CD8-positive, alpha-beta memory T cell (primary cell): Measurements from ENCODE around the gene NHS. TPM values are rescaled to one million over a fixed set of nuclear protein-coding genes. Genes with fewer than 3 reads are reported as not detected.

ENCODE experiments used
- CTCF ChIA-PET: fragments of 350-600 bp; sonication (Branson Sonifier 250); formaldehyde crosslinking; loops from one replicate; lab custom pipeline; 2021; ENCODE audit warnings: antibody characterized with exemption; lab: Charles Lee
- POLR2A ChIA-PET: fragments of 350-600 bp; sonication (Branson Sonifier 250); formaldehyde crosslinking; loops from one replicate; lab custom pipeline; 2021; ENCODE audit warnings: antibody characterized with exemption; lab: Charles Lee
- DNase-seq, 5 donors: peaks; one replicate each; pipeline versions ENCODE4 v3.0.0 to v3.0.0-alpha.2; 2020 to 2022; ENCODE audit warnings: mixed read lengths in 1 of 5
- H3K27ac ChIP-seq: one replicate; pipeline ENCODE4 v1.7.0; 2013; ENCODE audit warnings: low read depth, mild to moderate bottlenecking, low read length, moderate library complexity
- H3K27me3 ChIP-seq: 2 replicates; pipeline ENCODE4 v1.7.0; 2013; ENCODE audit warnings: low read length, mild to moderate bottlenecking; ENCODE audit not compliant: insufficient read depth, poor library complexity, severe bottlenecking
- H3K36me3 ChIP-seq: 2 replicates; pipeline ENCODE4 v1.7.0; 2013; ENCODE audit warnings: mild to moderate bottlenecking, low read length, moderate library complexity; ENCODE audit not compliant: insufficient read depth
- H3K4me1 ChIP-seq: 2 replicates; pipeline ENCODE4 v1.7.0; 2013; ENCODE audit warnings: mild to moderate bottlenecking, low read length, moderate library complexity; ENCODE audit not compliant: insufficient read depth
- H3K4me3 ChIP-seq: 2 replicates; pipeline ENCODE4 v1.7.0; 2013; ENCODE audit warnings: mild to moderate bottlenecking, low read length
- H3K9me3 ChIP-seq: 2 replicates; pipeline ENCODE4 v1.7.0; 2013; ENCODE audit warnings: mild to moderate bottlenecking, low read length
- H3K27ac Mint-ChIP-seq, 8 donors: one replicate each; pipeline ENCODE4 v1.8.0; 2020 to 2021; ENCODE audit warnings: mixed read lengths in 8 of 8, mild to moderate bottlenecking in 6 of 8, inconsistent platforms in 3 of 8, moderate library complexity in 3 of 8
- H3K27me3 Mint-ChIP-seq, 2 donors: one replicate each; pipeline ENCODE4 v1.8.0; 2020 to 2021; ENCODE audit warnings: mixed read lengths in 2 of 2, mild to moderate bottlenecking in 1 of 2, moderate library complexity in 1 of 2
- H3K36me3 Mint-ChIP-seq, 3 donors: one replicate each; pipeline ENCODE4 v1.8.0; 2020 to 2021; ENCODE audit warnings: mixed read lengths in 3 of 3, inconsistent platforms in 1 of 3, mild to moderate bottlenecking in 1 of 3
- H3K4me1 Mint-ChIP-seq, 3 donors: one replicate each; pipeline ENCODE4 v1.8.0; 2020 to 2021; ENCODE audit warnings: mixed read lengths in 3 of 3, inconsistent platforms in 1 of 3, mild to moderate bottlenecking in 1 of 3
- H3K4me3 Mint-ChIP-seq, 7 donors: one replicate each; pipeline ENCODE4 v1.8.0; 2020 to 2021; ENCODE audit warnings: mixed read lengths in 7 of 7, mild to moderate bottlenecking in 6 of 7, moderate library complexity in 4 of 7, inconsistent platforms in 2 of 7
- H3K9me3 Mint-ChIP-seq, 5 donors: one replicate each; pipeline ENCODE4 v1.8.0; 2020 to 2022; ENCODE audit warnings: mixed read lengths in 5 of 5, mild to moderate bottlenecking in 3 of 5, moderate library complexity in 2 of 5, inconsistent platforms in 1 of 5
- polyA plus RNA-seq: library from polyadenylated mRNA; unstranded; fragments of 300-500 nt; fragmentation: Illumina TruSeq; gene quantifications from one replicate; pipeline ENCODE4 v1.2.3, GENCODE V29; 2021
- total RNA-seq, 2 experiments: library from RNA; stranded (reverse); gene quantifications; one replicate each; pipeline ENCODE4 v1.2.3, GENCODE V29; 2021

Gene NHS
- total and polyA plus RNA-seq, 3 experiments from 2014 or later, result 9.6 to 11.3 TPM; not detected in 1

DNA sequence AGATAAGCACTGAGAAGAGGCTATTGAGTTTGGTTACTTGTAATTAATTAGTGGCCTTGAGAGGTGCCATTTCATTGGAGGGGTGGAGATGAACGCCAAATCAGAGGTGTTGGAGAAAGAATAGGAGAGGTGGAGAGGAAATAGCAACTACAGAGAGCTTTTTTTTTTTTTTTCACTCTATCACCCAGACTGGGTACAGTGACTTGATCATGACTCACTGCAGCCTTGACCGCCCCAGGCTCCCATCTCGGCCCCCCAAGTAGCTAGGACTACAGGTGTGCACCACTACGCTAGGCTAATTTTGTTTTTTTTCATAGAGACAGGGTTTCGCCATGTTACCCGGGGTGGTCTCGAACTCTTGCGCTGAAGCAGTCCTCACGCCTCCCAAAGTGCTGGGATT is 5.2 kb downstream of the NHS start:
- ChIA-PET CTCF (no interaction called here), POLR2A (no interaction called here)
- Mint-ChIP-seq H3K9me3 (peaks cover 4 to 12% (median 7%) of the 10 kb centered on the region in 5 donors), H3K4me1 (no peaks in the 10 kb centered on the region), H3K36me3 (no peaks in the 10 kb centered on the region), H3K4me3 (no peak overlapping the region), H3K27me3 (peaks cover 7 to 22% of the 10 kb centered on the region in 2 donors), H3K27ac (no peak overlapping the region)
- no peaks in the 10 kb centered on the region for H3K9me3 ChIP-seq
- DNase-seq, result no peak
- H3K4me1 ChIP-seq, result no peaks in the 10 kb centered on the region
- H3K27me3 ChIP-seq, result no peaks in the 10 kb centered on the region
- H3K36me3 ChIP-seq, result no peaks in the 10 kb centered on the region
- no peak overlapping the region for H3K27ac ChIP-seq
- no peak overlapping the region for H3K4me3 ChIP-seq

DNA sequence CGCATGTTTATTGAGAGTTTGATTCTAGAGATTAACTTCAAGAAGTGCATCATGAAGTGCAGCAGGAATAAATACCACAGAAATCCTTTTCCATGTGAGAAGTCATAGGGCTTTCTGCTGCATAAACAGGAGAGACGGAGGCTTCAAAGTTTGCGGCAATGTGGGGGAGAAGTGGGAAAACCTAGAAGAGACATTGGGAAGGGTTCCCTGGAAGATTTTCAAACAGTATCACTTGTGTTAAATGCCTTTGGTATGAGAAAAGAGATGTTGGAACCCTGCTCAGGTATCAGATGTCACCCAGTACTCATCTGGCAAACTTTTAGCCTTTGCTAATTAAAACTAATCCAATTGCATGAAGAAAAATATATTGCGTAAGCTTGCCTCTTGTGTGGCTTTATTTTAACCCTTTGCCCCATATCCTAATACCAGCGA is 15.4 kb downstream of the NHS start:
- Mint-ChIP-seq H3K4me1 (no peaks in the 10 kb centered on the region), H3K4me3 (no peak overlapping the region), H3K9me3 (peaks cover 0 to 5% (median 0%) of the 10 kb centered on the region in 5 donors), H3K27me3 (peaks cover 4 to 6% of the 10 kb centered on the region in 2 donors), H3K36me3 (no peaks in the 10 kb centered on the region), H3K27ac (no peak overlapping the region)
- Histone ChIP-seq H3K27ac (no peak overlapping the region), H3K4me1 (no peaks in the 10 kb centered on the region), H3K36me3 (no peaks in the 10 kb centered on the region), H3K27me3 (no peaks in the 10 kb centered on the region), H3K9me3 (no peaks in the 10 kb centered on the region), H3K4me3 (no peak overlapping the region)
- CTCF ChIA-PET, result no interaction called here
- DNase-seq, result no peak
- POLR2A ChIA-PET, result no interaction called here

DNA sequence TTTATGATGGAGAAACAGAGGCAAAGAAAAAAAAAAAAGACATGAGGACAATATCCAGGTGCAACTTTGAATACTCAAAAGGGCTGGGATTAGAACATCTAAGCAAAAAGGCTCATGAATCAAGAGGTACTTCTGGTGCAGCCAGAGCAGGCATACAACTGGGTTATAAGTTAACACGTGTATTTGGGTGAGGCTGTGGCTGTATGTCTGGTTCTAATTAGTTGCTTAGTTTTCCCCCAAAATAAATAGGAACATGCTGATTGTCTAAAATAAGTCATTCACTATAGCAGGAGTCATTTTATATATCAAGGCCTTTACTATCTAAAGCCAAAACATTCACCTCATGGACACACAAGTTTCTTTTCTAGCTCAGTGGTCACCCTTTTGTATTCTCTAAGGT is 20.2 kb downstream of the NHS start:
- POLR2A ChIA-PET, result no interaction called here
- Mint-ChIP-seq H3K27ac (no peak overlapping the region), H3K27me3 (no peaks in the 10 kb centered on the region), H3K9me3 (peaks cover 0 to 12% (median 2%) of the 10 kb centered on the region in 5 donors), H3K4me1 (no peaks in the 10 kb centered on the region), H3K36me3 (no peaks in the 10 kb centered on the region), H3K4me3 (no peak overlapping the region)
- H3K36me3 ChIP-seq, result no peaks in the 10 kb centered on the region
- no peak overlapping the region for H3K27ac ChIP-seq
- CTCF ChIA-PET, result no interaction called here
- DNase-seq, result no peak
- no peaks in the 10 kb centered on the region for H3K4me1 ChIP-seq
- no peaks in the 10 kb centered on the region for H3K27me3 ChIP-seq
- H3K4me3 ChIP-seq, result no peak overlapping the region
- H3K9me3 ChIP-seq, result no peaks in the 10 kb centered on the region

DNA sequence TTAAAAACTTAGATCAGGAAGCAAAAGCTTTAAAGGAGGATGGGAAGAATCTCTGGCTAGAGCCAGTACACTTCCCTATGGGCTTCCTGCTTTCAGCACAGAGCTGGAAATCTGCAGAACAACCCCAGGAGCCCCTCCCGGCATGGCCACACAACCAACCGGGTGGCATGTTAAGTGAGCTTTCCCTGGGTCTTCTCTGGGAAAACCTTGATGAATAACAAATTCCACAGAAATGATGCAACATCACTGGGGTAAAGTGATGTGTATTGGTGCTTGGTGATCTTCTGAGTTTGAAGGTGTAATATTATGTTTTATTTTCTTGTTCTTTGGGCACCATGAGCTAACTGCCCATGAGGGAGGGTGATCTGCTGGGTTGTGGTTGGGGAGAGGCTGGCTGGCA is 22.1 kb downstream of the NHS start:
- H3K27me3 Mint-ChIP-seq, result no peaks in the 10 kb centered on the region
- DNase-seq, result no peak
- H3K4me1 ChIP-seq, result no peaks in the 10 kb centered on the region
- no peak overlapping the region for H3K27ac Mint-ChIP-seq
- H3K4me3 Mint-ChIP-seq, result no peak overlapping the region
- peaks cover 0 to 12% (median 2%) of the 10 kb centered on the region in 5 donors for H3K9me3 Mint-ChIP-seq
- H3K36me3 ChIP-seq, result no peaks in the 10 kb centered on the region
- no peak overlapping the region for H3K4me3 ChIP-seq
- H3K36me3 Mint-ChIP-seq, result no peaks in the 10 kb centered on the region
- no peaks in the 10 kb centered on the region for H3K4me1 Mint-ChIP-seq
- no peaks in the 10 kb centered on the region for H3K27me3 ChIP-seq
- H3K27ac ChIP-seq, result no peak overlapping the region
- CTCF ChIA-PET, result no interaction called here
- no peaks in the 10 kb centered on the region for H3K9me3 ChIP-seq
- POLR2A ChIA-PET, result no interaction called here

DNA sequence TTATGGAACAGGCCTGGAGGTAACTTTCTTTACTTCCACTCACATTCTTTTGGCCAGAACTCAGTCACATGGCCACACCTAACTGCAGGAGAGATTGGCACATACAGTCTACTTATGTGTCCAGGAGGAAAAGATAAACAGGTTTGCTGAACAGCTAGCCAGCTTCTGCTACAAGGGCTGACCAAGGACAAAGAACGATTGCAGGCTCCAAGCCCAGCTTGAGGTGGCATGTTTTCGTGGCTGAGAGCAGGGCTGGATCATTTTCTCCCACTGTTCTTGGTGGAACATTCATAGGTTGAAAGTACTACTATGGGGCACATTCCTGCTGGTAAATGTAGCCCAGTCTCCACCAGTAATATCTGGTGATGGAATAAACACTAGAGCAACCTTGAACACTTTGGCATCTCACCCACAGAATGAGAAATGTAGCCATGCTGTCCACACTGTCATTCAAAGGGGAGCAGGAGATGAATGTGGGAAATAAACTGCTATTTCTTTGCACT is 28.2 kb downstream of the NHS start:
- CTCF ChIA-PET, result no interaction called here
- DNase-seq, result no peak
- no peaks in the 10 kb centered on the region for H3K27me3 ChIP-seq
- POLR2A ChIA-PET, result no interaction called here
- no peak overlapping the region for H3K27ac ChIP-seq
- H3K27ac Mint-ChIP-seq, result no peak overlapping the region
- no peaks in the 10 kb centered on the region for H3K4me1 ChIP-seq
- H3K9me3 Mint-ChIP-seq, result peaks cover 0 to 4% (median 2%) of the 10 kb centered on the region in 5 donors
- H3K36me3 ChIP-seq, result no peaks in the 10 kb centered on the region
- H3K4me3 Mint-ChIP-seq, result no peak overlapping the region
- no peak overlapping the region for H3K4me3 ChIP-seq
- no peaks in the 10 kb centered on the region for H3K36me3 Mint-ChIP-seq
- H3K4me1 Mint-ChIP-seq, result no peaks in the 10 kb centered on the region
- peaks cover 0 to 3% of the 10 kb centered on the region in 2 donors for H3K27me3 Mint-ChIP-seq
- no peaks in the 10 kb centered on the region for H3K9me3 ChIP-seq

DNA sequence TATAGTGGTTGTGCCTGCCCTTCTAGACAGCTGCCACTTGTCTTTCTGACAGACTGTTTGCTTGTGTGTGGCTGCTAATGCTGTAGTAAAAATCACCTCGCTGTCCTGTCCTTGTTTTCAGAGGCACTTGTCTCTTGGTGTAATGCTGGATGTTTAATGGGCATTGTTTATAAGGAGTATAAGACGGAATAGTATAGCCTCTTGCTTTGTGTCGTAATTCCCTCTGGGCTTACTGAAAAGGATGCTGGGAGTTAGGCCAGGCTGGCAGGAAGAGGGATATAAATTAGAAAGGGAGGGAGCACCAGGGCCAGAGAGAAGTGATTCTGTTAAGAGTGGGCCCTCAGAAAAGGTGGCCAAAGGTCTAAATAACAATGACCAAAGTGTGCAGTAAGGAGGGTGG is 29.0 kb downstream of the NHS start:
- POLR2A ChIA-PET, result no interaction called here

DNA sequence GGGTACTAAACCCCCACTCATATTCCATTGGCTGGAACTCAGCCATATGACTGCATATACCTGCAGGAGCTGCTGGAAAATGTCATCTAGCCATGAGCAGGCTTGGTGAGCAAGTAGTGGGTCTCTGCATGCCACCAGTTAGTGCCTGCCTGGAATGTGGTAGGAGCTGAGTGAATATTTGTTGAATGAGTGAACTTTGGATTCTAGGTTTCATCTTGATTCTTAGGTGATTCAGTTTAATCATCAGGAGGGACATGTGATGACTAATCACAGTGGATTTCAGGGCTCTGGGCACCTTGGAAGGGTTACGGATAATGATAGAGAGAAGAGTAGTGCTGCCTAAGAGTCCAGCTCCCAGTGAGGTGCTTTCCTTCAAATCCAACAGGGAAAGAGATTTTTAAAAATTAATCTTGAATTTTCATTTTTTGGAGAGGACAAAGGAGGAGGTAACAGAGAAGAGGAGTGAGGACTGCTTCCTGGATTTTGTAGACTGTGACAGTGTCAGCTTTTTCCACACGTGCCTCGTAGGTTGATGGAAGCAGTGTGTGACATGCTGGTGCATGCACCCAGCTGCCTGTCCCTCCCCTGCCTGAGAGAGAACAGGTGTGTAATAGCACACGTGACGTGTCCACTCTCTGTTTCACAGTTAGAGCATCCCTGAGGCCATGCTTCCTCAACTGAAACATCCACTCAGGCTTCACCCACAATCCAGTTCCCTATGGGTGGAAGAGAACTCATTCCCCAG is 30.4 kb downstream of the NHS start:
- no peaks in the 10 kb centered on the region for H3K4me1 Mint-ChIP-seq
- H3K9me3 ChIP-seq, result no peaks in the 10 kb centered on the region
- no peak overlapping the region for H3K4me3 ChIP-seq
- no peaks in the 10 kb centered on the region for H3K27me3 ChIP-seq
- POLR2A ChIA-PET, result no interaction called here
- peaks cover 0 to 4% (median 2%) of the 10 kb centered on the region in 5 donors for H3K9me3 Mint-ChIP-seq
- no peak overlapping the region for H3K4me3 Mint-ChIP-seq
- H3K27me3 Mint-ChIP-seq, result peaks cover 0 to 3% of the 10 kb centered on the region in 2 donors
- DNase-seq, result no peak
- no peak overlapping the region for H3K27ac ChIP-seq
- no peaks in the 10 kb centered on the region for H3K36me3 Mint-ChIP-seq
- H3K36me3 ChIP-seq, result no peaks in the 10 kb centered on the region
- CTCF ChIA-PET, result no interaction called here
- no peaks in the 10 kb centered on the region for H3K4me1 ChIP-seq
- H3K27ac Mint-ChIP-seq, result no peak overlapping the region

More for the DNA sequence above, 29.0 kb downstream of the NHS start:
- CTCF ChIA-PET, result no interaction called here
- no peaks in the 10 kb centered on the region for H3K36me3 ChIP-seq
- H3K9me3 Mint-ChIP-seq, result peaks cover 0 to 4% (median 2%) of the 10 kb centered on the region in 5 donors
- H3K36me3 Mint-ChIP-seq, result no peaks in the 10 kb centered on the region
- H3K4me3 Mint-ChIP-seq, result no peak overlapping the region
- no peak for DNase-seq
- no peak overlapping the region for H3K27ac Mint-ChIP-seq
- H3K4me1 Mint-ChIP-seq, result no peaks in the 10 kb centered on the region
- H3K9me3 ChIP-seq, result no peaks in the 10 kb centered on the region
- peaks cover 0 to 3% of the 10 kb centered on the region in 2 donors for H3K27me3 Mint-ChIP-seq
- H3K4me3 ChIP-seq, result no peak overlapping the region
- H3K4me1 ChIP-seq, result no peaks in the 10 kb centered on the region
- H3K27ac ChIP-seq, result no peak overlapping the region
- no peaks in the 10 kb centered on the region for H3K27me3 ChIP-seq

DNA sequence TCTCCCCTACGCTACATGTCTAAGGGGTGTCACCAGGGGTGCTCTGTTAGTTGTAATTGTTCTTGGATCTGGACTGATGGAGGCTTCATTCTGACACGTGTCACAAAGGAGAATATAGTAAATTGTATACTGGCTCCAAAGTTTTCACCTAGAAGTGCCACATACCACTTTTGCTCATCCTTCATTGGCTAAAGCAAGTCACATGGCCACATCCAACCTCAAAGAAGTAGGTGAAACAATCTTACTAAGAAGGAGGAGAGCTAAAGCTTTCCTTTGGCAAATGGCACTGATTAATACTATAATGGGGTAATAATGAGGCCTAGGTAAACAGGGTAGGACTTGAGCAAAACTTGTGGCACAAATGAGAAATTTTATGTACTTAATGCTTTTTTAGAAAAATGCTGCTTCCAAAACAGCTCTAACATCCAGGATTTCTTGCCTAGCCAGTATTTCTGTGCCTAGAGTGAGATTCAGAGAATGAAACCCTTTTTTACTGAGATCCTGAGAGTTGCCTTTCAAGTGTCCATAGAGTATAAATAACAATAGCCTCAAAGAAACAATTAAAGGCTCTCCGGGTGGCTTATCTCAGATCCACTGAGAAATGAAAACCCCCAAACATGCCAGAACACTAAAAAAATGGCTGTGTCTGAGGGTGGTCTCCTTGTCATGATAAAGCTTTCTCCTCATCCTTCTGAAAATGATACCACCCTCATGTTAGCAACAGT is 34.7 kb downstream of the NHS start:
- Histone ChIP-seq H3K9me3 (no peaks in the 10 kb centered on the region), H3K36me3 (no peaks in the 10 kb centered on the region), H3K4me1 (no peaks in the 10 kb centered on the region), H3K27me3 (no peaks in the 10 kb centered on the region), H3K27ac (no peak overlapping the region), H3K4me3 (no peak overlapping the region)
- Mint-ChIP-seq H3K9me3 (peaks cover 0 to 5% (median 0%) of the 10 kb centered on the region in 5 donors), H3K4me1 (no peaks in the 10 kb centered on the region), H3K27ac (no peak overlapping the region), H3K36me3 (no peaks in the 10 kb centered on the region), H3K27me3 (peaks cover 0 to 4% of the 10 kb centered on the region in 2 donors), H3K4me3 (no peak overlapping the region)
- ChIA-PET POLR2A (no interaction called here), CTCF (no interaction called here)
- DNase-seq, result no peak
